HG03520 (cell line): ENCODE results near the gene HBG1.
A peak's percentile ranks its signal among the peaks of the same experiment; 100 is the strongest.

Experiments
- ATAC-seq: cut with Tn5 transposase; IDR thresholded peaks from one replicate; pipeline ENCODE4 v1.9.1; 2021; ENCODE audit warnings: mild to moderate bottlenecking, moderate library complexity; ENCODE audit not compliant: unreplicated experiment

The HBG1 gene

GRCh38 chr11:5229356-5229755 is 20.3 kb downstream of the HBG1 start:
- ATAC-seq, result no peak

GRCh38 chr11:5228124-5228523 is 21.5 kb downstream of the HBG1 start:
- no peak for ATAC-seq

- ATAC-seq, result no peak
These were observed 22.0 kb downstream of the HBG1 start for GRCh38 chr11:5227681-5228080.

- no peak for ATAC-seq
These were observed 22.8 kb downstream of the HBG1 start, which contains the start of gene HBB for GRCh38 chr11:5226732-5227310. Gene HBB (minus strand): TSS chr11:5227071. CDS start chr11:5227021, 50 bp downstream.

DNA sequence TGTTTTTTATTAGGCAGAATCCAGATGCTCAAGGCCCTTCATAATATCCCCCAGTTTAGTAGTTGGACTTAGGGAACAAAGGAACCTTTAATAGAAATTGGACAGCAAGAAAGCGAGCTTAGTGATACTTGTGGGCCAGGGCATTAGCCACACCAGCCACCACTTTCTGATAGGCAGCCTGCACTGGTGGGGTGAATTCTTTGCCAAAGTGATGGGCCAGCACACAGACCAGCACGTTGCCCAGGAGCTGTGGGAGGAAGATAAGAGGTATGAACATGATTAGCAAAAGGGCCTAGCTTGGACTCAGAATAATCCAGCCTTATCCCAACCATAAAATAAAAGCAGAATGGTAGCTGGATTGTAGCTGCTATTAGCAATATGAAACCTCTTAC is 24.2 kb downstream of the HBG1 start:
- ATAC-seq, result no peak

GRCh38 chr11:5224538-5225479 is 24.8 kb downstream of the HBG1 start:
- no peak for ATAC-seq

DNA sequence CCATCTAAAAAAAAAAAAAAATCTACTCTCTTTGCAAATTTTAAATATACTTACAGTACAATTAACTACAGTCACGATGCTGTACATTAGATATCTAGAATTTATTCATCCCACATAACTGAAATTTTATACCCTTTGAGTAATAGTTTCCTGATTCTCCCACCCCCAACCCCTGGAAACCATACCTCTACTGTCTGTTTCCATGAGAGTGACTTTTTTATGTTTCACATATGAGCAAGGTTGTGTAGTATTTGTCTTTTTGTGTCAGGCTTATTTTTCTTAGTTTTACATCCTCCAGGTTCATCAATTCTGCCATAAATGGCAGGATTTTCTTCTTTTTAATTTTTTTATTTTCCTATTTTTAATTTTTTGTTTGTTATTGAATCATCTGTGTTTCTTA is 26.0 kb downstream of the HBG1 start:
- ATAC-seq, result no peak

- ATAC-seq, result no peak
These were observed 26.5 kb downstream of the HBG1 start for GRCh38 chr11:5223146-5223545.

- ATAC-seq, result no peak
These were observed 39.2 kb downstream of the HBG1 start for GRCh38 chr11:5210376-5210885.

DNA sequence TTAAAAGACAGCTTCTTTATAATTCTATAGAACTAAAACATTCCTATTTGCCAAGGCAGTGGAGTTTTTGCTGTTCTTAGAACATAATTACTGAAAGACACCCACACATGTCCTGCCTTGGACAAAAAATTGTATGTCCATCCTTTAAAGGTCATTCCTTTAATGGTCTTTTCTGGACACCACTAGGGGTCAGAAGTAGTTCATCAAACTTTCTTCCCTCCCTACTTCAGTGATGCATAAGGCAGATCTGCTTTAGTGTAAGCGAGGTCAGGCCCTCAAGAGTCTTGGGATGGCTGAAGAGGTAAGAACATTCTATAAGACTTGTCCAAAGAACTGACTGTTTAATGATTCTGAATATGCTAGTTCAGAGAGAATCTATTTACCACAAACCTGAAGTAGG is 44.9 kb downstream of the HBG1 start:
- peak; percentile 72 for ATAC-seq

- ATAC-seq, result no peak
These were observed 46.3 kb downstream of the HBG1 start for GRCh38 chr11:5203366-5203765.

DNA sequence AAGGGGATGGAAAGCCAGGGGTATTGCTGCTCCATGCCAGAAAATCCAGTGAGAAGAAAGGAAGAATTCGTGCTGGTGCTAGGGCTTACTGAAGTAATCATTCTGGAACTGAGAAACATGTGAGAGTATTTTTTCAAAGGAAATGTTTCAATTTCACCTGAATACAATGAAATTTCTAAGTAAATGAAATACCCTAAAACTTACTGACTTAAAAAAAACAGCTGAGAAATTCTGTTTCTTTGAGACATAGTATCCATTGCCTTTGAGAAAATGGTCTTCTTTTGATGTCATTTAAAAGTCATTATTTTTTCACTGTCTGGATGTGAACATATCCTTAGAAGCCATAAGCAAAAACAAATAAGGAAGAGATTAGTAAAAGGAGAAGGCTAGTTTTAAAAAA is 49.1 kb downstream of the HBG1 start, which contains the start of gene OR51V1:
OR51V1 (minus strand) TSS at position 101 of the 400 bp plus-strand sequence; CDS start at position 101, 0 bp downstream.
- no peak for ATAC-seq

DNA sequence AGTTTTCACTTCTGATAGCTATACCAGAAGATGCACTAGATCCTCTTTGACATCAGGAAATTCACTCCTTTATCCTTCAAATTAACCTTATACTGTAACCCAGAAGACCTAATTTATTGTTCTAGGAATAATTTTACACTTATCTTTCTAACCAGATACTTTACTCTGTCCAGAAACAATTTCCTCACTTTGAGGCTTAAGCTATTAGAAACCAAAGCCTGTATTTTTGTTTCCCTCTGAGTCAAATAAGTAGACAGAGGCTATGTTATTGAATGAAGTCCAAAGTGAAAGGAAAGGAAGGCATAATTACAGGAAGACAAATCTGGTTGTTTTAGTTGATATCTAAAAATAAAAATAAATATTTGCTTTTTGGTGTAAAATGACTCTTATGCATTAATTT is 51.4 kb downstream of the HBG1 start:
- ATAC-seq, result no peak
